8988T (cell line): Measurements from ENCODE around the gene CAVIN3.

ENCODE experiments used
- DNase-seq: peaks from one replicate; pipeline ENCODE4 v3.0.0; 2011

CAVIN3 gene

GRCh38 chr11:6320411-6321155 lies at the start of gene CAVIN3:
CAVIN3 (minus strand) TSS chr11:6320501; CDS start chr11:6320476, 25 bp downstream.
- DNase-seq, result peak; percentile 44

GRCh38 chr11:6365659-6366058 lies 45.4 kb upstream of the CAVIN3 start:
- no peak for DNase-seq

- DNase-seq, result peak; percentile 79
These were observed 42.8 kb upstream of the CAVIN3 start for GRCh38 chr11:6362873-6363678.

GRCh38 chr11:6362185-6362872 lies 42.0 kb upstream of the CAVIN3 start:
- DNase-seq, result no peak

GRCh38 chr11:6360183-6360582 lies 39.9 kb upstream of the CAVIN3 start:
- DNase-seq, result no peak

- DNase-seq, result no peak
These were observed 36.9 kb upstream of the CAVIN3 start for GRCh38 chr11:6357222-6357621.

- no peak for DNase-seq
These were observed 36.3 kb upstream of the CAVIN3 start for GRCh38 chr11:6356503-6357055.

GRCh38 chr11:6354651-6355485 lies 34.6 kb upstream of the CAVIN3 start:
- DNase-seq, result no peak

- peak; percentile 31 for DNase-seq
These were observed 33.2 kb upstream of the CAVIN3 start for GRCh38 chr11:6353367-6353987.

- DNase-seq, result no peak
These were observed 31.6 kb upstream of the CAVIN3 start for GRCh38 chr11:6351782-6352382.

- no peak for DNase-seq
These were observed 30.2 kb upstream of the CAVIN3 start for GRCh38 chr11:6350486-6350885.

- DNase-seq, result no peak
These were observed 29.7 kb upstream of the CAVIN3 start for GRCh38 chr11:6350043-6350442.

GRCh38 chr11:6345366-6345765 lies 25.1 kb upstream of the CAVIN3 start:
- no peak for DNase-seq

GRCh38 chr11:6336293-6336692 lies 16.0 kb upstream of the CAVIN3 start:
- no peak for DNase-seq

GRCh38 chr11:6334806-6335205 lies 14.5 kb upstream of the CAVIN3 start:
- DNase-seq, result no peak

GRCh38 chr11:6333095-6333494 lies 12.8 kb upstream of the CAVIN3 start:
- DNase-seq, result no peak

GRCh38 chr11:6332066-6332465 lies 11.8 kb upstream of the CAVIN3 start:
- no peak for DNase-seq

GRCh38 chr11:6328321-6328720 lies 8.0 kb upstream of the CAVIN3 start:
- no peak for DNase-seq

- DNase-seq, result no peak
These were observed 7.5 kb upstream of the CAVIN3 start for GRCh38 chr11:6327806-6328205.

- DNase-seq, result no peak
These were observed 6.7 kb upstream of the CAVIN3 start for GRCh38 chr11:6326985-6327384.

GRCh38 chr11:6326303-6326702 lies 6.0 kb upstream of the CAVIN3 start:
- no peak for DNase-seq
